Ovary (tissue), 9 donors: ENCODE measurements around the gene KRTAP10-5. TPM values are rescaled to one million over a fixed set of nuclear protein-coding genes. Genes with fewer than 3 reads are reported as not detected.

Experiments
- DNase-seq, 5 donors: peaks; one replicate each; pipeline ENCODE4 v3.0.0-alpha.2; 2019 to 2020
- H3K27ac ChIP-seq, 2 donors: fragments of 200-600 bp; one replicate each; pipeline versions ENCODE4 v1.5.1 to v1.8.0; 2019 to 2022
- H3K27me3 ChIP-seq: fragments of 200-600 bp; one replicate; pipeline ENCODE4 v1.8.0; 2022
- H3K36me3 ChIP-seq: fragments of 200-600 bp; sonication (generic); one replicate; pipeline ENCODE4 v1.5.1; 2019
- H3K4me1 ChIP-seq: one replicate; pipeline ENCODE4 v1.8.1; 2013; ENCODE audit warnings: mild to moderate bottlenecking, moderate library complexity; ENCODE audit not compliant: insufficient read depth
- H3K4me3 ChIP-seq: fragments of 200-600 bp; sonication (generic); one replicate; pipeline ENCODE4 v1.5.1; 2017
- H3K9me3 ChIP-seq, 2 donors: fragments of 200-600 bp in 1 of 2; sonication (generic) in 1 of 2; one replicate each; pipeline versions ENCODE4 v1.5.1 to v1.8.1; 2013 to 2019; ENCODE audit warnings: mild to moderate bottlenecking in 1 of 2, moderate library complexity in 1 of 2
- EP300 ChIP-seq: sonication (generic); formaldehyde crosslinking; IDR thresholded peaks from one replicate; pipeline ENCODE4 v1.6.1; 2017; ENCODE audit warnings: antibody characterized with exemption
- POLR2A ChIP-seq: fragments of 450-650 bp; IDR thresholded peaks from one replicate; pipeline ENCODE4 v1.6.1; 2017; ENCODE audit warnings: antibody characterized with exemption, mild to moderate bottlenecking, moderate library complexity
- WGBS, 3 donors: extraction: QIAGEN DNeasy Blood & Tissue Kit in 1 of 3; methylation state at CpG; one replicate each; pipeline versions ENCODE4 v1.1.5 to v1.1.7; 2013 to 2017; 5-methylcytosine and 5-hydroxymethylcytosine counted together
- intact Hi-C, 4 donors: fragments of 100-400 bp; cut with DNase I; formaldehyde crosslinking; loops; one replicate each; pipeline versions ENCODE4 v1.11.0 to v1.15.1; 2022 to 2023
- polyA plus RNA-seq, 2 donors: library from polyadenylated mRNA; stranded (reverse); fragments of 200-250 nt in 1 of 2; fragments of 350-450 nt in 1 of 2; fragmentation: Illumina TruSeq in 1 of 2; extraction: RNeasy Lipid Tissue Mini Kit (QIAGEN cat#74804) in 1 of 2; gene quantifications; one replicate each; pipeline ENCODE4 v1.2.3, GENCODE V29; 2013 to 2014
- total RNA-seq, 7 donors: library from RNA; depleted of rRNA in 2 of 7; stranded (reverse); fragments of >200 nt in 2 of 7; fragmentation: NEBNext Ultra II Directional in 3 of 7; extraction: Animal tissue kit (Norgen Biotek cat#: 25700) in 3 of 7; gene quantifications; one replicate each; pipeline versions ENCODE4 v1.1.0 to v1.2.4, GENCODE V29; 2016 to 2023
- TF ChIP-seq, protein P1 (sequence below), 3 donors: fragments of 450-650 bp in 2 of 3; fragments of 200-600 bp in 1 of 3; IDR thresholded peaks; one replicate each; pipeline versions ENCODE4 v1.5.1 to v1.8.0; 2016 to 2022; ENCODE audit warnings: antibody characterized with exemption in 3 of 3, mild to moderate bottlenecking in 1 of 3
- donor health status: DM: no; HTN: no; CAD: no; lungs with moderate emphysema.
- donor health status: DM: no; HTN: no; CAD: no.
- donor health status: Bipolar disorder and iron deficiency.
- donor health status: DM: yes; HTN: yes; CAD: no.
- donor health status: DM: no; HTN: no; CAD: no.
- donor health status: DM: yes; HTN: yes; CAD: no.

The KRTAP10-5 gene
- total and polyA plus RNA-seq, 9 donors = not detected

GRCh38 chr21:44590311-44590721 lies 9.9 kb upstream of the KRTAP10-5 start:
- intact Hi-C loops = loop anchor here in 1 of 4 donors (2.0 kb wide), 1 partner anchor 48 kb away; no protein-coding TSS in a partner anchor
- no peak overlapping the region for H3K27ac ChIP-seq
- WGBS, 3 donors = 62 to 85% (median 77%) methylated on average over 9 to 10 of the region's 10 CpGs
- H3K4me1 ChIP-seq = no peaks in the 10 kb centered on the region
- H3K4me3 ChIP-seq = no peak overlapping the region
- DNase-seq = no peak
- no peaks in the 10 kb centered on the region for H3K36me3 ChIP-seq
- H3K9me3 ChIP-seq = no peaks in the 10 kb centered on the region
- TF ChIP-seq EP300 = no peak
- TF ChIP-seq, protein P1, sequence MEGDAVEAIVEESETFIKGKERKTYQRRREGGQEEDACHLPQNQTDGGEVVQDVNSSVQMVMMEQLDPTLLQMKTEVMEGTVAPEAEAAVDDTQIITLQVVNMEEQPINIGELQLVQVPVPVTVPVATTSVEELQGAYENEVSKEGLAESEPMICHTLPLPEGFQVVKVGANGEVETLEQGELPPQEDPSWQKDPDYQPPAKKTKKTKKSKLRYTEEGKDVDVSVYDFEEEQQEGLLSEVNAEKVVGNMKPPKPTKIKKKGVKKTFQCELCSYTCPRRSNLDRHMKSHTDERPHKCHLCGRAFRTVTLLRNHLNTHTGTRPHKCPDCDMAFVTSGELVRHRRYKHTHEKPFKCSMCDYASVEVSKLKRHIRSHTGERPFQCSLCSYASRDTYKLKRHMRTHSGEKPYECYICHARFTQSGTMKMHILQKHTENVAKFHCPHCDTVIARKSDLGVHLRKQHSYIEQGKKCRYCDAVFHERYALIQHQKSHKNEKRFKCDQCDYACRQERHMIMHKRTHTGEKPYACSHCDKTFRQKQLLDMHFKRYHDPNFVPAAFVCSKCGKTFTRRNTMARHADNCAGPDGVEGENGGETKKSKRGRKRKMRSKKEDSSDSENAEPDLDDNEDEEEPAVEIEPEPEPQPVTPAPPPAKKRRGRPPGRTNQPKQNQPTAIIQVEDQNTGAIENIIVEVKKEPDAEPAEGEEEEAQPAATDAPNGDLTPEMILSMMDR (IDR thresholded peaks at IDR 0.05) = no peak
- TF ChIP-seq POLR2A = no peak
- H3K27me3 ChIP-seq = no peaks in the 10 kb centered on the region

DNA sequence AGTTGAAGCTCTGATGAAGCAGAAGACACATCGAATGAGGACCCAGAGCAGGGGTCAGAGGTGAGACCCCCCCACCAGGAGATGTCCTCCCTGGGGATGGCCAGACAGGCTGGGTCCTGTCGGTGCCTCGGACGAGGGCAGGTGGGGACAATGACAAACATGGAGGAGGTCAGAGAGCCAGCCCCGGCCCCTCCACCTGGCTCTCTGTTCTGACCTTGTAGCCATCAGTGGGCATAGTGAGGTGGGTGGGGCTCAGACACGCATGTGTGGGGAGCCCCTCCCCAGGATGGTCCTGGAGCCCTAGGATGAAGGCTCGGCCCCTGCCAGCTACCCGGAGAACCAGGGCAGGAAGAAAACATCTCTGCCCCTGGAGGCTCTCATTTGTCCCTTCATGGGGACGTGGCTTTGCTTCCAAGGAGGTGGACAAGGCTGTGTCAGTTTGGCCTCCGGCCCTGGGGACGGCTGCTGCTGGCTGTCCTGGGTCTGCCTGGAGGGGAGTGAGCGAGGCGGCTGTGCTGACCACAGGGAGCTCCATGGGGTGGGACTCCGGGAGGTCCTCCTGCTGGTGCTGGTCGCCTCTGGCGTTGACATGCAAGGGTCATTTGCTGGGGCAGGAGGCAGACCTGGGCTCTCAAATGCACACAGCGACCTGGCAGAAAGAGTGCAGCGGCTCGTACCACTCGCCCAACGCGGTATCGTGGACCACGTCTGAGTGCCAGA lies 9.3 kb upstream of the KRTAP10-5 start:
- TF ChIP-seq EP300 (no peak), POLR2A (no peak)
- TF ChIP-seq, protein P1 (IDR thresholded peaks at IDR 0.05) = no peak
- Histone ChIP-seq H3K27ac (no peak overlapping the region), H3K4me3 (no peak overlapping the region), H3K36me3 (no peaks in the 10 kb centered on the region), H3K4me1 (no peaks in the 10 kb centered on the region), H3K9me3 (no peaks in the 10 kb centered on the region), H3K27me3 (no peaks in the 10 kb centered on the region)
- intact Hi-C loops = loop anchor here in 1 of 4 donors (2.0 kb wide), 1 partner anchor 49 kb away; no protein-coding TSS in a partner anchor
- no peak for DNase-seq
- 70 to 73% (median 70%) methylated on average over 24 of the region's 24 CpGs for WGBS, 3 donors

GRCh38 chr21:44589094-44589493 lies 8.7 kb upstream of the KRTAP10-5 start:
- Histone ChIP-seq H3K4me3 (no peak overlapping the region), H3K9me3 (no peaks in the 10 kb centered on the region), H3K4me1 (no peaks in the 10 kb centered on the region), H3K36me3 (no peaks in the 10 kb centered on the region), H3K27ac (no peak overlapping the region), H3K27me3 (no peaks in the 10 kb centered on the region)
- WGBS, 3 donors = 89 to 97% (median 90%) methylated on average over 2 of the region's 2 CpGs
- intact Hi-C loops = no loop called here
- no peak for DNase-seq
- TF ChIP-seq POLR2A (no peak), EP300 (no peak)
- TF ChIP-seq, protein P1 (IDR thresholded peaks at IDR 0.05) = no peak

DNA sequence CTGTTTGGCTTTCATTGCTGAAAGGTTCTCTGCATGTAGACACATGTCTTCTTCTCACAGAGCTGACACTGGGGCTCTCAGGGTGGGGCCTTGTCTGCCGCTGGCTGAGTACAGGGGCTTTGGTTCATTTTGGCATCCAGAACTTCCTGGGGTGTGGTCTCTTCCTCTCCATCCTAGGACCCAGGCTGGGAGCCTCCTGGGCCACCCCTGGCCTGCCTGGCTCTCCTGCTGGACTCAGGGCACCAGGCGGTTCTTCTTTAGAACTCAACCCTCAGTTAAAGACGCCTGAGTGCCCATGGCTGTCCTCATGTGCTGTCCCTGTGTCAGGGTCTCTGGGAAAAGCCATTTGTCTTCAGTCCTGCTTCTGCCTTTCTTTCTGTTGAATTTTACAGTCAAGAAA lies 5.5 kb upstream of the KRTAP10-5 start:
- Histone ChIP-seq H3K36me3 (no peaks in the 10 kb centered on the region), H3K27me3 (no peaks in the 10 kb centered on the region), H3K4me1 (no peaks in the 10 kb centered on the region), H3K27ac (no peak overlapping the region), H3K4me3 (no peak overlapping the region), H3K9me3 (no peaks in the 10 kb centered on the region)
- intact Hi-C loops = no loop called here
- TF ChIP-seq POLR2A (no peak), EP300 (no peak)
- TF ChIP-seq, protein P1 (IDR thresholded peaks at IDR 0.05) = no peak
- DNase-seq = no peak
- 85 to 92% (median 86%) methylated on average over 3 of the region's 3 CpGs for WGBS, 3 donors
